HG03108 (cell line): Measurements from ENCODE around the gene EMILIN3.

Experiments used
- ATAC-seq: cut with Tn5 transposase; IDR thresholded peaks from one replicate; pipeline ENCODE4 v1.9.1; 2021; ENCODE audit warnings: moderate library complexity; ENCODE audit not compliant: unreplicated experiment

The EMILIN3 gene

DNA sequence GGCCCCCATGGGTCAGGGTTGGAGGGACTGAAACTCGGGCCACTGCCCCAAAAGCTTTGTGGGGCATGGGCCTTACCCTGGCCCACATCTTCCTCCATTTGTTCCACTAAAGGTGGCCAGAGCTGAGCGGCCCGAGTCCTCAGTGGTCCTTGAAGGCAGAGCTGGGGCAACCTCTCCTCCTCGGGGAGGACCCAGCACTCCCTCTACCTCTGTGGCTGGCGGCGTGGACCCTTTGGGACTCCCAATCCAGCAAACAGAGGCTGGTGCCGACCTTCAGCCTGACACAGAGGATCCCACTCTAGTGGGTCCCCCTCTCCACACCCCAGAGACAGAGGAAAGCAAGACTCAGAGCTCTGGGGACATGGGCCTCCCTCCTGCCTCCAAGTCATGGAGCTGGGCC is 16.7 kb downstream of the EMILIN3 start:
- ATAC-seq = no peak

DNA sequence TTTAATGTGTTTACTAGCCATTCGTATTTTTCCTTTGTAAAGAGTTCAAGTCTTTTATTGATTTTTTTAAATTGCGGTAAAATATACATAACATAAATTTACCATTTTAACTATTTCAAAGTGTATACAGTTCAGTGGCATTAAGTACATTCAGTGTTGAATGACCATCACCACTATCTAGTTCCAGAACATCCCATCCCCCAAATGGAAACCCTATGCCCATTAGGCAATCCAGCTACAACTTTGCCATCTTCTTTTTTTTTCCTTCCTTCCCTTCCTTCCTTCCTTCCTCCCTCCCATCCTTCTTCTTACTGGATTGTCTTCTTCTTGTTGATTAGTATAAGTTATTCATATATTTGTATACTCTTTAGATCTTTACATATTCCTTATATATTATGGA is 17.4 kb downstream of the EMILIN3 start:
- no peak for ATAC-seq

DNA sequence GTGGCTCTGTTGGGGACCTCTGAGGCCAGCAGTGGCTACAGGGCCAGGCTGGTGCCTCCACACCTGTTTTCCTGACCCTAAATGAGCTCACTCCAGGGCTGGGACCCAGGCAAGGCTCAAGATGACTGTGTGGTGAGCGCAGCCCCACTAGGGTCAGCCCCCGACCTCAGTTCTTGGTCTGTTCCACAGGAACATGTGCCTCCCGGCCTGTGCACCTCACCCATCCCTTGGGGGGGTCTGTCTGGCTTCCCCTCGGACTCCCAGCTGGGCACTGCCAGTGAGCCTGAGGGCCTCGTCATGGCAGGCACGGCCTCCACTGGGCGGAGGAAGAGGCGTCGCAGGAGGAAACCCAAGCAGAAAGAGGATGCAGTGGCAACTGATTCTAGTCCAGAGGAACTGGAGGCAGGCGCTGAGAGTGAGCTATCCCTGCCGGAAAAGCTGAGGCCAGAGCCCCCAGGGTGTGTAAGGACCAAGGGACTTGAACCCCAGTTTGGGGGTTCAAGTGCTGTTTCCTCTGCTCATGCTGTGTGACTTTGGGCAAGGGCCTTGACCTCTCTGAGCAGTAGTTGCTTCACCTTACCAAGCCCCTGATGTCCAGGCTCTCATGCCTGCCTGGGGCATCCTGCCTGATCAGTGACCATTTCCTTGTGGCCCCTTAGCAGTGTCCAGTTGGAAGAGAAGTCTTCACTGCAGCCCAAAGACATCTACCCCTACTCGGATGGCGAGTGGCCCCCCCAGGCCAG is 18.0 kb downstream of the EMILIN3 start:
- ATAC-seq = no peak

DNA sequence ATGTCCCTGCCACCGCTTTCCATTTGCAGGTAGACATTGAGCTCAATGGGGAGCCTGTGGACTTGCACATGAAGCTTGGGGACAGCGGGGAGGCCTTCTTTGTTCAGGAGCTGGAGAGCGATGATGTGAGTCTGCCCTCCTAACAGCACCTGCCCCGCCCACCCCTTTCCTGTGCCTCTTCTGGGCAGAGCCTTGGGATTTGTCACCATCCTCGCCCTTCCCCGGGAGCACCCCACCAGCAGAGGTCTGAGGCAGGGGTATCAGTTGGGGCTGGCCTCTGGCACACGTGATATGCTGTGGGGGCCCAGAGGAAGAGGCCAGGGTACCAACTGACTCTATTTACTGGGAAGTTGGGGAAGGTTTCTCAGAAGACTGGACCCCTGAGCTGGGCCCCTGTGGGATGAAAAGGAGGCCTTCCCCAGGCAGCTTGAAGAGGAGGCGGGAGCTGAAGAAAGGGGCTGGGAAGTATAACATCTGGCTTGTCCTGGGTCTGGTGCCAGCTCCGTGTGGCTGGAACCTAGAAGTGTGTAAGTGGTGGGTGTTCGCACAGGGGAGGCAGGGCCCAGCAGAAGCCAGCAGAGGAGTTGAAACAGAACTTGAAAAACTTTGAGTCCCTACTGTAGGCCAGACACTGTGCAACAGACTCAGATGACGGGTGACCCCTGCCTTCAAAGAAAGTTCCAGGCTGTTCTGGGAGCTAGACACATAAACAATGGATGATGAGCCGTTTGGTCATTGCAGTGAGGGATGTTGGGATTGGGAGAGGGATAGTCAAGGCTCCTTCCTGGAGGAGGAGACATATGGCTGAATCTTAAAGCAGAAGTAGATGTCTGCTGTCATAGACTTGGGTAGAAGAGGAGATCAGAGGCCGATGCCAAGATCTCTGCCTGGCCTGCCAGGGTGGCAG is 18.8 kb downstream of the EMILIN3 start:
- ATAC-seq = no peak

DNA sequence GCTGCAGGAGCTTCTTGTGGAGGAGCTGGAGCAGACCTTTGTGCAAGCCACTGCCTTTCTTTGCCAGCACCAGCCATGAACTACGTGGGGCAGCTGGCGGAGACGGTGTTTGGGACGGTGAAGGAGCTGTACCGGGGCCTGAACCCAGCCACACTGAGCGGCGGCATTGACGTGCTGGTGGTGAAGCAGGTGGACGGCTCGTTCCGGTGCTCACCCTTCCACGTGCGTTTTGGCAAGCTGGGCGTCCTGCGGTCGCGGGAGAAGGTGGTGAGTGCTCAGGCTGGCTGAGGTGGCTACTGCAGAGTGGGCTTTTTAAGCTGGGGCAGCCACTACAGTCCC is 20.9 kb downstream of the EMILIN3 start:
- no peak for ATAC-seq

DNA sequence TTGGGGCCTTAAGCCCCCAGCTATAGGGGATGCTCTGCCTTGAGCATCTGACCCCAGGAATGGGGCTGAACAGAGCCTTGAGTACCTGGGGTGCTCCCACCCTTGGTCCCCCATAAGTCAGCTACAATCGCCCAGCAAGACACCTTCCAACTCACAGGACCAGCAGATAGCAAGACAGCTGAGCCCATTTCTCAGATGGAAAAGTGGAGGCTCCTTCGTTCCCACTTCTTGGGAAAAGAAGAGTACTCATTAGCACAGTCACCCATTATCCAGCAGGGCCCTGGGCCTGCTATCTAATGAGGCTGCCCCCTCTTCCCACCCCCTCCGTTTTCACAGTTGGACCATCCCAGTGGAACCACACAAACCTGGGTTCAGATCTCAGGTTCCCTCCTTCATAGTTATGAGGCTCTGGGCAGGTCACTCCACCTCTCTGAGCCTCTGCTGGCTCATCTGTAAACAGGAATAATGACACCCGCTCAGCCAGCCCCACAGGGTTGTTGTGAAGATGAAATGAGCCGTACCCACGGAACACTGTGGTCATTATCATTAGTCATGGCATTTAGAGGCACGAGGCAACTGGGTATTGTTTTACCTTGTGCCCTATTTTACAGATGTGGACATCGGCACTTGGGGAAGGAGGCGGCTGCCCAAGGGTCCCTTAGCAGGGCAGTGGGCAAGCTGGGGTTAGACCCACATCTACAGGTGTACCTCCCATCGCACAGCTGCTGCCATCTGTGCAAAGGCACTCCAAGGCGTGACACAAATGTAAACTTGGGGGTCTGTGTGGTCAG is 21.5 kb downstream of the EMILIN3 start:
- no peak for ATAC-seq

- ATAC-seq = no peak
Measured at GRCh38 chr20:41344477-41344876, 22.1 kb downstream of the EMILIN3 start.

GRCh38 chr20:41342474-41343464 is 23.8 kb downstream of the EMILIN3 start:
- no peak for ATAC-seq

DNA sequence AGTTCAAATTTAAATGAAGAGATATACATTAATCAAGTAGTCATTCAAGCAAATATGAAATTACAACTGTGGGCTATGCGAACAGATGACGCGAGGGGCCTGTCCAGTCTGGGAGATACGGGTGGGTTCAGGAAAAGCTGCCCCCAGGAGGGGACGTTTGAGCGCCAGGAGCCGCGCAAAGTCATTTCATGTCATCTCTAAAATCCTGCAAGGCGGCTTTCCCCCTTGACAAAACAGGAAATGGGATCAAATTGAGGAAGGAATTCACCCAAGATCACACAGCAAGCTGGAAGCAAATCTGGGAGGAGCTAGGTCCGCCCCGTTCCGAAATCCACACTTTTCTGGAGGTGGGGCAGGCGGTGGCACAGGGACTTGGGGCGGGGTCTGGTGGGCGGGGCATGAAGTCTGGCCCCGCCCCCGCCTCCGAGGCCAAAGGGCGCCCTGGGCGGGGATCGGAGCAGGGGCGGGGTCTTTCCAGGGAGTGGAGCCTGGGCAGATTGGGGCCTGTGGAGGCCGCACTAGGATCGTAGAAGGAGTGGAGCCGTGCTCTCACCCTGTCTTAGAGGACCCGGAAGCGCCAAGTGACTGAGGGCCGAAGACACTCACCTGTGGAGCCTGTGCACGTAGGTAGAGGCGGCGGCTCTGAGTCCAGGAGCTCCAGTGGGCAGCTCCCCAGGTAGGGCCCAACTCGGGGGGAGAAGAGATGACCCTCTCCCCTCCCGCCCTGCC is 26.1 kb downstream of the EMILIN3 start, which contains the start of gene LPIN3:
Gene LPIN3 (plus strand): TSS at position 495 of the 729 bp plus-strand sequence. CDS start 4,983 bp downstream, outside the sequence.
- ATAC-seq = no peak

GRCh38 chr20:41339957-41340326 is 26.7 kb downstream of the EMILIN3 start:
- no peak for ATAC-seq

GRCh38 chr20:41336711-41337492 is 29.7 kb downstream of the EMILIN3 start:
- no peak for ATAC-seq

GRCh38 chr20:41335591-41335990 is 31.0 kb downstream of the EMILIN3 start:
- ATAC-seq = no peak

GRCh38 chr20:41334443-41335421 is 31.9 kb downstream of the EMILIN3 start:
- no peak for ATAC-seq

DNA sequence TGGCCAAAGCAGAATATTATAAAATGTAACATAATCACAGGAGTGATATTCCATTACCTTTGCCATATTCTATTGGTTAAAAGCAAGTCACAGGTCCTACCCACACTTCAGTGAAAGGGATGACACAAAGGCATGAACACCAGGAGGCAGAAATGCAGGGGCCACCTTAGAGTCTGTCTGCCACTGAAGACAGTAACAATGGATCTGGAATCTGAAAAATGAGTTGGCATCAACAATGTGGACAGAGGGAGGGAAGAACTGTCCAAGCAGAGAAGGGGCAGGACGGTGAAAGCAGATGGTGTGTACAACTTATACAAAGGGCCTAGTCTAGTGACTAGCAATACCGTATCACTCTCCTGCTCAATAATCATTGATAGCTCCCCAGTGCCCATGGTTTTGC is 32.6 kb downstream of the EMILIN3 start:
- ATAC-seq = no peak

- no peak for ATAC-seq
Measured at GRCh38 chr20:41331731-41332130, 34.9 kb downstream of the EMILIN3 start.

DNA sequence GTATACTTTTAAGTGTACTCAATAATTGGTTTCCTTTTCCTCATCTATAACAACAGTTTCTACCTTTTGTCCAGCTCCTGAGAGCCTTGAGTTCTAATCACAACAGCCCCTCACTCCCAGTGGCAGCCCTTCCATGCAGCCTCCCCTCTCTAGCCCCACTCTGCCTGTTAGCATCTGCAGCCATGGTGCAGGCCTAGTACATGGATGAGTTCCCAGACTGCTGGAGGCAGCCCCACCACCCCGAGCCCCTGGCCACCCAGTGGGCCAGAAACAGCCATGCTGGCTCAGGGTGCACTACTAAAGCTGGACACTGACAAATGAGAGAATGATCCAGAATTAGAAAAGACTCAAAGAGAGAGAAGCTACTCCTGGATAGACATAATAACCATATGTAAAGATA is 35.7 kb downstream of the EMILIN3 start:
- ATAC-seq = no peak

GRCh38 chr20:41330343-41330720 is 36.3 kb downstream of the EMILIN3 start:
- no peak for ATAC-seq
